Measurements from ENCODE around the gene EDIL3. TPM values are rescaled to one million over a fixed set of nuclear protein-coding genes. Genes with fewer than 3 reads are reported as not detected.

Gene EDIL3
- total RNA-seq, 1 experiment from 2014 or later: 17.6 TPM

DNA sequence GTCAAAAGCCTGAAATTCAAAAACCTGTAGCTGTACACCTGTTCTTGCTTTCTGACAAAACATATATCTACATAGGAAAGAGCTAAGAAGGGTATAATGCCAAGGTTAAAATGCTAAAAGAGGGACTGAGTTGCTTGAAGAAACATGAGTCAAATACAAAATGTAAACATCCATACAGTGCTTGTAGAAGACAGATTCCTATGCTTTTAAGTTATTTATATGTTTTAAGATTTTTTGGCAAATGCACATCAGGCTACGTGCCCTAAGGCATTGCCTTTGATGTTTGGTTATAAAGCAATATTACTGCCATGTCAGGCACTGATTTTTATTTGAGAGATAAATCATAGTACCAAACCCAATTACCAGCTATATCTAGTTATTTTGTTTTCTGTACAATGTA is 269.0 kb downstream of the EDIL3 start:
- Histone ChIP-seq H3K4me1 (ENCODE audit: control insufficient read depth, insufficient read depth, low read length) (0 out of 2 replicates have a peak, but pooled peaks cover 5% of the 10 kb centered on the region), H3K27me3 (ENCODE audit: control insufficient read depth, insufficient read depth, low read length) (no peaks in the 10 kb centered on the region), H3K9me3 (ENCODE audit: control insufficient read depth, insufficient read depth, low read depth, low read length) (no peaks in the 10 kb centered on the region), H3K27ac (ENCODE audit: low read length) (no peak overlapping the region), H3K4me3 (ENCODE audit: low read depth in 2 of 2, low read length in 2 of 2) (no peak overlapping the region), H3K36me3 (ENCODE audit: control insufficient read depth, insufficient read depth, low read length) (no peaks in the 10 kb centered on the region)
- in situ Hi-C loops (cut with HindIII; ENCODE audit: low pct_unique_long_range_greater_than_20kb, low sequenced_read_pairs) (no loop called here), intact Hi-C loops (cut with micrococcal nuclease; ENCODE audit: unreplicated experiment) (no loop called here)
- ChIA-PET CTCF (no interaction called here), POLR2A (no interaction called here)
- TF ChIP-seq, protein P1, sequence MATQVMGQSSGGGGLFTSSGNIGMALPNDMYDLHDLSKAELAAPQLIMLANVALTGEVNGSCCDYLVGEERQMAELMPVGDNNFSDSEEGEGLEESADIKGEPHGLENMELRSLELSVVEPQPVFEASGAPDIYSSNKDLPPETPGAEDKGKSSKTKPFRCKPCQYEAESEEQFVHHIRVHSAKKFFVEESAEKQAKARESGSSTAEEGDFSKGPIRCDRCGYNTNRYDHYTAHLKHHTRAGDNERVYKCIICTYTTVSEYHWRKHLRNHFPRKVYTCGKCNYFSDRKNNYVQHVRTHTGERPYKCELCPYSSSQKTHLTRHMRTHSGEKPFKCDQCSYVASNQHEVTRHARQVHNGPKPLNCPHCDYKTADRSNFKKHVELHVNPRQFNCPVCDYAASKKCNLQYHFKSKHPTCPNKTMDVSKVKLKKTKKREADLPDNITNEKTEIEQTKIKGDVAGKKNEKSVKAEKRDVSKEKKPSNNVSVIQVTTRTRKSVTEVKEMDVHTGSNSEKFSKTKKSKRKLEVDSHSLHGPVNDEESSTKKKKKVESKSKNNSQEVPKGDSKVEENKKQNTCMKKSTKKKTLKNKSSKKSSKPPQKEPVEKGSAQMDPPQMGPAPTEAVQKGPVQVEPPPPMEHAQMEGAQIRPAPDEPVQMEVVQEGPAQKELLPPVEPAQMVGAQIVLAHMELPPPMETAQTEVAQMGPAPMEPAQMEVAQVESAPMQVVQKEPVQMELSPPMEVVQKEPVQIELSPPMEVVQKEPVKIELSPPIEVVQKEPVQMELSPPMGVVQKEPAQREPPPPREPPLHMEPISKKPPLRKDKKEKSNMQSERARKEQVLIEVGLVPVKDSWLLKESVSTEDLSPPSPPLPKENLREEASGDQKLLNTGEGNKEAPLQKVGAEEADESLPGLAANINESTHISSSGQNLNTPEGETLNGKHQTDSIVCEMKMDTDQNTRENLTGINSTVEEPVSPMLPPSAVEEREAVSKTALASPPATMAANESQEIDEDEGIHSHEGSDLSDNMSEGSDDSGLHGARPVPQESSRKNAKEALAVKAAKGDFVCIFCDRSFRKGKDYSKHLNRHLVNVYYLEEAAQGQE (IDR thresholded peaks at IDR 0.05; ENCODE audit: insufficient read depth in 1 of 2, low read depth in 2 of 2, low read length in 1 of 2): no peak
- TF ChIP-seq, protein P2, sequence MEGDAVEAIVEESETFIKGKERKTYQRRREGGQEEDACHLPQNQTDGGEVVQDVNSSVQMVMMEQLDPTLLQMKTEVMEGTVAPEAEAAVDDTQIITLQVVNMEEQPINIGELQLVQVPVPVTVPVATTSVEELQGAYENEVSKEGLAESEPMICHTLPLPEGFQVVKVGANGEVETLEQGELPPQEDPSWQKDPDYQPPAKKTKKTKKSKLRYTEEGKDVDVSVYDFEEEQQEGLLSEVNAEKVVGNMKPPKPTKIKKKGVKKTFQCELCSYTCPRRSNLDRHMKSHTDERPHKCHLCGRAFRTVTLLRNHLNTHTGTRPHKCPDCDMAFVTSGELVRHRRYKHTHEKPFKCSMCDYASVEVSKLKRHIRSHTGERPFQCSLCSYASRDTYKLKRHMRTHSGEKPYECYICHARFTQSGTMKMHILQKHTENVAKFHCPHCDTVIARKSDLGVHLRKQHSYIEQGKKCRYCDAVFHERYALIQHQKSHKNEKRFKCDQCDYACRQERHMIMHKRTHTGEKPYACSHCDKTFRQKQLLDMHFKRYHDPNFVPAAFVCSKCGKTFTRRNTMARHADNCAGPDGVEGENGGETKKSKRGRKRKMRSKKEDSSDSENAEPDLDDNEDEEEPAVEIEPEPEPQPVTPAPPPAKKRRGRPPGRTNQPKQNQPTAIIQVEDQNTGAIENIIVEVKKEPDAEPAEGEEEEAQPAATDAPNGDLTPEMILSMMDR (IDR thresholded peaks at IDR 0.05): no peak
- TF ChIP-seq SIN3A (IDR thresholded peaks at IDR 0.05; ENCODE audit: borderline replicate concordance, insufficient read depth, low read depth, low read length) (no peak), POLR2AphosphoS5 (IDR thresholded peaks at IDR 0.05; ENCODE audit: low read depth, low read length) (no peak)
- no peak for ATAC-seq
- BruUV-seq (replicated peaks): no TSS peak
- no peak for DNase-seq (ENCODE audit: low read depth, low spot score)

DNA sequence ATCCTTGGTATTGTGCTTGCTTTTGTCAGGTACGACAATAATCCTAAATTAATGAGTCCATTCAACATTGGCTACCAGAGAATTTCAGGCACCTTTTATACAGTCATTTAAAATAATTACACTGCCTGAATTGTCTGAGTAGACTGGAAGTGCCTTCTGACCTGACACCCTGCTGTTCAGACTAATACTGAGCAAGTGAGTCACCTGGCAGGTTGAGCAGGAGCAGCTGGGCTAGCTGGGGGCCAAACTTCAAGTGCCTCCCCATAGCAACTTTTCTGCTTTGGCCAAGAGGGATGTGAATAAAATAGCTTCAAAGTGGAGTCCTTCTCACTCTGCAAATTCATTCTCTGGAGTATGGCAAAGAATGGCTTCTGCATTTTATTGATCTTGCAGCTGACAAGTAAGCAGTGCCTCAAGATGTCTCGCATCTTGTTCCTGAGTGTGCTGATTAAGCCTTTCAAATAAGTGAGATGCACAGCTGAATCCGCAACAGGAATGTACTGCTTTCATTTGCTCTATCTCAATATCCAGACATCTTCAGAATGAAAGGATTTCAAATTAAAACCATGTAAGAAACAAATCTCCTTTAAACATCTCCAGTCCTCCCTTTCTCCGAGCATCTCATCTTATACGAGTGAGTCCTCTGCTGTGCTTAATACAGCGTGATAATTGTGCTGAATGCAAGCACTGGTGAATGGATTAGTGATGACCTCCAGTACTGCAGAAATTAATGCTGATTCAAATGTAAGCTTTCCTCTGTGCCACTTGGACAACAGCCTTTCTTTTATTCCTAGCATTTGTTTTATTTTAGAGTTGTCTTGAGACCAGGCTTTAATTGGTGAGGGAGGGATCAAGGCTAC is 271.2 kb downstream of the EDIL3 start:
- in situ Hi-C loops (cut with HindIII; ENCODE audit: low pct_unique_long_range_greater_than_20kb, low sequenced_read_pairs): no loop called here
- no peak for DNase-seq (ENCODE audit: low read depth, low spot score)

More for the DNA sequence above, 271.2 kb downstream of the EDIL3 start:
- no peaks in the 10 kb centered on the region for H3K36me3 ChIP-seq (ENCODE audit: control insufficient read depth, insufficient read depth, low read length)
- 0 out of 2 replicates have a peak, but pooled peaks cover 5% of the 10 kb centered on the region for H3K4me1 ChIP-seq (ENCODE audit: control insufficient read depth, insufficient read depth, low read length)
- no peak for ATAC-seq
- intact Hi-C loops (cut with micrococcal nuclease; ENCODE audit: unreplicated experiment): no loop called here
- ChIA-PET POLR2A (no interaction called here), CTCF (no interaction called here)
- no peak overlapping the region for H3K4me3 ChIP-seq (ENCODE audit: low read depth in 2 of 2, low read length in 2 of 2)
- TF ChIP-seq, protein P2 (IDR thresholded peaks at IDR 0.05): no peak
- TF ChIP-seq SIN3A (IDR thresholded peaks at IDR 0.05; ENCODE audit: borderline replicate concordance, insufficient read depth, low read depth, low read length) (no peak), POLR2AphosphoS5 (IDR thresholded peaks at IDR 0.05; ENCODE audit: low read depth, low read length) (no peak), TCF7L2 (IDR thresholded peaks at IDR 0.05; ENCODE audit: low read depth, low read length) (no peak)
- TF ChIP-seq, protein P1 (IDR thresholded peaks at IDR 0.05; ENCODE audit: insufficient read depth in 1 of 2, low read depth in 2 of 2, low read length in 1 of 2): no peak
- no peak overlapping the region for H3K27ac ChIP-seq (ENCODE audit: low read length)
- no TSS peak for BruUV-seq (replicated peaks)
- H3K9me3 ChIP-seq (ENCODE audit: control insufficient read depth, insufficient read depth, low read depth, low read length): no peaks in the 10 kb centered on the region
- H3K27me3 ChIP-seq (ENCODE audit: control insufficient read depth, insufficient read depth, low read length): no peaks in the 10 kb centered on the region
